Astrocyte (in vitro differentiated cells and primary cell): ENCODE results near the gene MACIR.

Experiments used
- EZH2 ChIP-seq: IDR thresholded peaks from 2 replicates; pipeline ENCODE4 v1.6.1; 2012; ENCODE audit warnings: mild to moderate bottlenecking, low read length, inconsistent platforms; ENCODE audit not compliant: insufficient read depth
- TF ChIP-seq, protein P1 (sequence below): IDR thresholded peaks from 2 replicates; pipeline ENCODE4 v1.5.1; 2011; ENCODE audit warnings: low read depth, mild to moderate bottlenecking, inconsistent platforms, low read length, moderate library complexity; ENCODE audit not compliant: insufficient read depth

GRCh38 chr5:103210952-103211351 lies 47.6 kb upstream of the MACIR start:
- TF ChIP-seq, protein P1, sequence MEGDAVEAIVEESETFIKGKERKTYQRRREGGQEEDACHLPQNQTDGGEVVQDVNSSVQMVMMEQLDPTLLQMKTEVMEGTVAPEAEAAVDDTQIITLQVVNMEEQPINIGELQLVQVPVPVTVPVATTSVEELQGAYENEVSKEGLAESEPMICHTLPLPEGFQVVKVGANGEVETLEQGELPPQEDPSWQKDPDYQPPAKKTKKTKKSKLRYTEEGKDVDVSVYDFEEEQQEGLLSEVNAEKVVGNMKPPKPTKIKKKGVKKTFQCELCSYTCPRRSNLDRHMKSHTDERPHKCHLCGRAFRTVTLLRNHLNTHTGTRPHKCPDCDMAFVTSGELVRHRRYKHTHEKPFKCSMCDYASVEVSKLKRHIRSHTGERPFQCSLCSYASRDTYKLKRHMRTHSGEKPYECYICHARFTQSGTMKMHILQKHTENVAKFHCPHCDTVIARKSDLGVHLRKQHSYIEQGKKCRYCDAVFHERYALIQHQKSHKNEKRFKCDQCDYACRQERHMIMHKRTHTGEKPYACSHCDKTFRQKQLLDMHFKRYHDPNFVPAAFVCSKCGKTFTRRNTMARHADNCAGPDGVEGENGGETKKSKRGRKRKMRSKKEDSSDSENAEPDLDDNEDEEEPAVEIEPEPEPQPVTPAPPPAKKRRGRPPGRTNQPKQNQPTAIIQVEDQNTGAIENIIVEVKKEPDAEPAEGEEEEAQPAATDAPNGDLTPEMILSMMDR: no peak
- no peak for TF ChIP-seq EZH2
